GM10266 (cell line): ENCODE data around the gene GCLC.

Source experiments
- DNase-seq: peaks from one replicate; pipeline ENCODE4 v3.0.0; 2012; ENCODE audit errors: extremely low spot score
- CTCF ChIP-seq: IDR thresholded peaks from 2 replicates; pipeline ENCODE4 v1.5.1; 2012; ENCODE audit warnings: mild to moderate bottlenecking, low read depth; ENCODE audit not compliant: control insufficient read depth, insufficient read depth; ENCODE audit errors: missing control alignments

Gene GCLC

GRCh38 chr6:53461696-53462095 is 83.2 kb downstream of the GCLC start:
- no peak for TF ChIP-seq CTCF
- DNase-seq, result peak; percentile 19

GRCh38 chr6:53461041-53461656 is 83.8 kb downstream of the GCLC start:
- TF ChIP-seq CTCF, result no peak
- DNase-seq, result peak; percentile 28

GRCh38 chr6:53458105-53458866 is 86.6 kb downstream of the GCLC start:
- TF ChIP-seq CTCF, result no peak
- no peak for DNase-seq

GRCh38 chr6:53456809-53457208 is 88.1 kb downstream of the GCLC start:
- TF ChIP-seq CTCF, result no peak
- no peak for DNase-seq

DNA sequence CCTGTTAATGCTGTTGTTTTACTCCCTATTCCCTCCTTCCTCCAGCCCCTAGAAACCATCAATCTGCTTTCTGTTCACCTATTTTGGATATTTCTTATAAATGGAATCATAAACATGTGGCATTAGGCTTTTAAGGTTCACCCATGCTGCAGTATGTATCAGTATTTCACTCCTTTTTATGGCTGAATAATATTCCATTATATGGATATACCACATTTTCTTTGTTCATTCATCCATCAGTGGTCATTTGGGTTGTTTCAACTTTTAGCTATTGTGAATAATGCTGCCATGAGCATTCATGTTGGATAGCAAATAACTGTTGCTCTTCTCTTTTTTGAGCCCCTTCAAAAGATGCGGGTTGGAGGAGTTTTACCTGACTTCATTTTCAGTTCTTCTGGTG is 89.2 kb downstream of the GCLC start:
- no peak for TF ChIP-seq CTCF
- no peak for DNase-seq

DNA sequence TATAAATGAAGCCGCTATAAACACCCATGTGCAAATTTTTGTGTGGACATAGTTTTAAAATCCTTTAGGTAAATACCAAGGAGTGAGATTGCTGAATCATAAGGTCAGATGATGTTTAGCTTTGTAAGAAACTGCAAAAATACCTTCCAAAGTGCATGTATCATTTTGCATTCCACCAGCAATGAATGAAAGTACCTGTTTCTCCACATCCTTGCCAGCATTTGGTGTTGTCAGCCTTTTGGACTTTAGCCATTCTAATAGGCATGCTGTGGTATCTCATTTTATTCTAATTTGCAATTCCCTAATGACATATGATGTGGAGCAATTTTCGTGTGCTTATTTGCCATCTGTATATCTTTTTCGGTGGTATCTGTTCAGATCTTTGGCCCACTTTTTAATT is 93.7 kb downstream of the GCLC start:
- TF ChIP-seq CTCF, result no peak
- no peak for DNase-seq

DNA sequence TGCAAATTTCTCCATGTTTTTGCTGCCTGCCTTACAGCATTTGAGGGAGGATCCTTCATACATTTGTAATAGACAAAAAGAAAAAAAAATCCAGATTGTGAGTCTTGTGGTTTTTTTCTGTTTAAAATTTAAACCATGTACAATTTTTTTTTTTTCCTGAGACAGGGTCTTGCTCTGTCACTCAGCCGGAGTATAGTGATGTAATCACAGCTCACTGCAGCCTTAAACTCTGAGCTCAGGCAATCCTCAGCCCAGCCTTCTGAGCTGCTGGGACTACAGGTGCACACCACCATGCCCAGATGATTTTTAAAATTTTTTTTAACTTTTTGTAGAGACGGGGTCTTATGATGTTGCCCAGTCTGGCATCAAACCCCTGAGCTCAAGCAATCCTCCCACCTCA is 97.0 kb downstream of the GCLC start:
- no peak for DNase-seq
- TF ChIP-seq CTCF, result no peak
